Measurements from ENCODE around the gene BBOF1. TPM values are rescaled to one million over a fixed set of nuclear protein-coding genes. Genes with fewer than 3 reads are reported as not detected.

BBOF1 gene
- total and polyA plus RNA-seq, 2 of the 8 experiments (the other 6 are each of a cell fraction or from before 2014, with no cell fraction given): 0.26 to 0.60 TPM

DNA sequence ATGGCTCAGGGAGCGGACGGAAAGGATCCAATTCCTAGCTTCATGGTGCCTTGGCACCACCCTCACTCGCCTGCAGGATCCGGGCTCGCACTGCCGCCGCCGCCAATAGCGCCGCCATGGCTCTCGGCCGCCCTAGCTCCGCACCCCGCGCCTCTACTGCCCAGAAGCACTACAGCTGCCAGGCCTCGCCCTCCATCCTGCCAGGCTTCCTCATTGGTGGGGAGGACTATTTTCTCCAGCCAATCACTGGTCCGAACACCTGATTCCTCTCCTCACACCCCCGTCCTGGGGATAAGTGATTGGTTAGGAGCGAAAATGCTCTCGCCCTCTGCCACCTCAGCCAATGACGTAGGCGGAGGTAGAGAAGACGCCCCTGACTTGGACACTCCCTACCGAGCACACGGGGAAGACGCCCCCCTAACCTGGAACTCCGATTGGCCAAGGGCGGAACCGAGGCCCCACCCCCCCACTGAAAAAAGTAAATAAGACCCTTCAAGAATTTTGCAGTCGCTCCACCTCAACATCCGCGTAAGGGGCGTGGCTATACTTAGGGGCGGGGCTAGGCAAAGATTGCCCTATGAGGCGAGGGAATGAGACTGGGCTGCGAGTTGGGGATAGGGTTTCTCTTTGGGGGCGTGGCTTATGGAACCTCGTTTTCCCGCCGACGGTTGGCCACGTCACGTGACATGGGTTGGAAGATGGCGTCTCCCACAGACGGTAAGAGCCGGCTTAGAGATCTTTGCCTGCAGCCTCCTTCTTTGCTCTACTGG is 65.3 kb downstream of the BBOF1 start, which contains the start of the genes ALDH6A1 and LIN52:
ALDH6A1 (minus strand) TSS at position 177 of the 770 bp plus-strand sequence; CDS start at position 118, 59 bp downstream.
LIN52 (plus strand) TSS at position 680 of the 770 bp plus-strand sequence; CDS start at position 699, 19 bp downstream.
- Histone ChIP-seq H3K4ac (replicated peaks; ENCODE audit: insufficient read length, low read depth, low read length) (no peak within 1 kb of the TSS), H2AFZ (ENCODE audit: low read length) (0 out of 2 replicates have a peak within 1 kb of the TSS, but pooled peaks have one; percentile 7), H3K9ac (replicated peaks in 1 of 4; ENCODE audit: extremely low read depth in 1 of 4, low read depth in 3 of 4, low read length in 3 of 4) (peak within 1 kb of the TSS; percentile 85 to 99 (median 98)), H3K4me3 (ENCODE audit: extremely low read depth in 1 of 4, insufficient read depth in 2 of 4, low read depth in 3 of 4, low read length in 4 of 4) (peak within 1 kb of the TSS; percentile 86 to 99 (median 91)), H2BK120ac (replicated peaks; ENCODE audit: low read depth, low read length) (no peak within 1 kb of the TSS), H3K18ac (ENCODE audit: extremely low read depth, low read length) (peak within 1 kb of the TSS; percentile 71; the same call in 1 of the 2 replicates), H2BK5ac (ENCODE audit: low read depth, low read length) (peak within 1 kb of the TSS; percentile 96), H3K4me2 (ENCODE audit: insufficient read depth in 1 of 2, low read depth in 2 of 2, low read length in 2 of 2) (peak within 1 kb of the TSS; percentile 75 to 78), H3K79me2 (ENCODE audit: control insufficient read depth in 1 of 2, insufficient read depth in 2 of 2, low read length in 2 of 2) (peaks cover 3 to 53% of the 10 kb centered on the region in 2 experiments; a peak in 3 of 4 replicates), H3K4me1 (replicated peaks in 1 of 4; ENCODE audit: control insufficient read depth in 3 of 4, insufficient read depth in 4 of 4, low read length in 3 of 4) (peaks cover 0 to 3% (median 2%) of the 10 kb centered on the region in 4 experiments; a peak in 4 of 7 replicates), H3K56ac (replicated peaks; ENCODE audit: insufficient read length, low read depth, low read length) (peak within 1 kb of the TSS; percentile 75), H3K9me3 (ENCODE audit: insufficient read depth in 2 of 2, low read depth in 1 of 2, low read length in 1 of 2) (no peaks in the 10 kb centered on the region), H3K79me1 (ENCODE audit: low read depth, low read length) (no peaks in the 10 kb centered on the region; the same call in 1 of the 2 replicates), H2AK5ac (ENCODE audit: low read depth, low read length) (peak within 1 kb of the TSS; percentile 7; the same call in 1 of the 2 replicates), H2BK12ac (ENCODE audit: low read depth, low read length) (peak within 1 kb of the TSS; percentile 94), H3K27ac (ENCODE audit: low read depth, low read length) (peak within 1 kb of the TSS; percentile 89), H4K8ac (ENCODE audit: extremely low read depth, insufficient read depth, low read length) (peak within 1 kb of the TSS; percentile 99; the same call in 1 of the 2 replicates), H3K36me3 (ENCODE audit: control insufficient read depth in 2 of 4, insufficient read depth in 4 of 4, low read length in 3 of 4) (no peaks in the 10 kb centered on the region), H3K23me2 (ENCODE audit: low read depth, low read length) (peaks cover 7% of the 10 kb centered on the region; the same call in 1 of the 2 replicates), H3K27me3 (replicated peaks in 1 of 4; ENCODE audit: control insufficient read depth in 3 of 4, extremely low read depth in 1 of 4, insufficient read depth in 3 of 4, low read length in 3 of 4) (no peaks in the 10 kb centered on the region), H4K91ac (replicated peaks; ENCODE audit: insufficient read length, low read length) (peak within 1 kb of the TSS; percentile 32), H4K5ac (ENCODE audit: insufficient read length, low read depth, low read length) (peak within 1 kb of the TSS; percentile 43), H2BK15ac (ENCODE audit: low read length) (no peak within 1 kb of the TSS), H4K20me1 (replicated peaks in 1 of 2; ENCODE audit: control insufficient read depth in 1 of 2, insufficient read depth in 2 of 2, low read length in 2 of 2) (no peaks in the 10 kb centered on the region), H2BK20ac (ENCODE audit: low read length) (no peak within 1 kb of the TSS), H3K23ac (ENCODE audit: insufficient read length) (no peak within 1 kb of the TSS), H3K14ac (ENCODE audit: insufficient read length) (no peak within 1 kb of the TSS)
- peak; percentile 85 for FAIRE-seq
- ChIA-PET POLR2A (ENCODE audit: partially characterized antibody) (interaction anchor here (1.0 to 5.4 kb wide), 5 partner anchors 10 to 29 kb away, joined by 3 to 26 read pairs (median 3); no protein-coding TSS in a partner anchor), CTCF (ENCODE audit: partially characterized antibody) (interaction anchor here (0.6 kb wide), 2 partner anchors 177 to 396 kb away, joined by 3 to 4 read pairs; no protein-coding TSS in a partner anchor)
- DNase-seq (ENCODE audit: low read depth in 1 of 2, low spot score in 2 of 2): peak; percentile 99
- 1% methylated on average over 46 of the region's 46 CpGs; no CpG with 5 or more reads in 1 of the 2 experiments for WGBS, 2 experiments (ENCODE audit: extremely low coverage in 1 of 2, insufficient coverage in 1 of 2, insufficient read length in 1 of 2, insufficient replicate concordance in 2 of 2, low coverage in 1 of 2, low lambda C conversion rate in 2 of 2, missing lambda C conversion rate in 1 of 2)
- TF ChIP-seq POLR2AphosphoS5 (IDR thresholded peaks at IDR 0.05; ENCODE audit: low read depth, low read length): peak; percentile 99
- peak; percentile 91 for TF ChIP-seq TBP (IDR thresholded peaks at IDR 0.05; ENCODE audit: low read depth, low read length)
- TF ChIP-seq TAF7 (optimal IDR thresholded peaks at IDR 0.05; ENCODE audit: borderline replicate concordance, low read depth, low read length): peak; percentile 91
- 0 out of 2 replicates have a peak, but pooled peaks have one; percentile 30 for TF ChIP-seq GTF2F1 (IDR thresholded peaks at IDR 0.05; ENCODE audit: borderline replicate concordance, low read depth, low read length)
- no peak for TF ChIP-seq RXRA (IDR thresholded peaks at IDR 0.05; ENCODE audit: insufficient read depth, low read depth, low read length)
- TF ChIP-seq, protein P1, sequence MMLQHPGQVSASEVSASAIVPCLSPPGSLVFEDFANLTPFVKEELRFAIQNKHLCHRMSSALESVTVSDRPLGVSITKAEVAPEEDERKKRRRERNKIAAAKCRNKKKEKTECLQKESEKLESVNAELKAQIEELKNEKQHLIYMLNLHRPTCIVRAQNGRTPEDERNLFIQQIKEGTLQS (IDR thresholded peaks at IDR 0.05; ENCODE audit: insufficient read depth, low read depth, low read length): peak; percentile 54
- TF ChIP-seq KDM4A (IDR thresholded peaks at IDR 0.05; ENCODE audit: low read depth, low read length, severe bottlenecking): peak; percentile 68
- TF ChIP-seq HDAC2 (IDR thresholded peaks at IDR 0.05; ENCODE audit: borderline replicate concordance in 1 of 2, low read depth in 2 of 2, low read length in 2 of 2): no peak; a peak in 1 of 4 replicates
- no peak for TF ChIP-seq TCF12 (IDR thresholded peaks at IDR 0.05; ENCODE audit: low read depth, low read length)
